IMR-90 (cell line): ENCODE measurements around the gene KIFC3. TPM values are rescaled to one million over a fixed set of nuclear protein-coding genes. Genes with fewer than 3 reads are reported as not detected.

Experiments used
- ATAC-seq: fragments of 200-7000 bp; cut with Tn5 transposase; 2 replicates; pipeline ENCODE4 v1.9.1; 2020; ENCODE audit warnings: low read depth, mild to moderate bottlenecking, moderate library complexity
- BruUV-seq: library from RNA; stranded (reverse); fragments of 400-500 nt; replicated peaks from 2 replicates; lab custom pipeline; 2021; lab: Mats Ljungman, UMichigan
- CTCF ChIA-PET: fragments of 300-600 bp; formaldehyde crosslinking; extraction: SDS; loops from one replicate; lab custom pipeline; 2021; ENCODE audit warnings: antibody characterized with exemption; lab: Yijun Ruan, JAX
- POLR2A ChIA-PET: fragments of 300-600 bp; sonication (Branson Sonifier 250); formaldehyde crosslinking; loops from one replicate; lab custom pipeline; 2022; ENCODE audit warnings: antibody characterized with exemption; ENCODE audit not compliant: unreplicated experiment; lab: Charles Lee
- DNase-seq: peaks from one replicate; pipeline ENCODE4 v3.0.0; 2013
- H2AFZ ChIP-seq: replicated peaks from 2 replicates; pipeline ENCODE3; 2013; ENCODE audit warnings: low read length, mild to moderate bottlenecking; ENCODE audit not compliant: poor library complexity
- H2AK5ac ChIP-seq: 2 replicates; pipeline ENCODE4 v1.6.1; 2013; ENCODE audit warnings: low read depth, low read length, inconsistent platforms
- H2AK9ac ChIP-seq: replicated peaks from 2 replicates; pipeline ENCODE3; 2013; ENCODE audit warnings: mild to moderate bottlenecking, low read depth, low read length, moderate library complexity; ENCODE audit not compliant: poor library complexity
- H2BK120ac ChIP-seq: 2 replicates; pipeline ENCODE4 v1.6.1; 2013; ENCODE audit warnings: low read depth, low read length, inconsistent platforms
- H2BK15ac ChIP-seq: 3 replicates; pipeline ENCODE4 v1.6.1; 2013; ENCODE audit warnings: low read depth, low read length, inconsistent platforms
- H2BK20ac ChIP-seq: 2 replicates; pipeline ENCODE4 v1.6.1; 2013; ENCODE audit warnings: low read depth, mild to moderate bottlenecking, inconsistent platforms, low read length, moderate library complexity
- H2BK5ac ChIP-seq: 2 replicates; pipeline ENCODE4 v1.6.1; 2013; ENCODE audit warnings: mild to moderate bottlenecking, low read depth, low read length, inconsistent platforms; ENCODE audit not compliant: poor library complexity, severe bottlenecking
- H3K14ac ChIP-seq: replicated peaks from 2 replicates; pipeline ENCODE4 v1.6.1; 2013; ENCODE audit warnings: low read depth, low read length, inconsistent platforms
- H3K18ac ChIP-seq: 2 replicates; pipeline ENCODE4 v1.6.1; 2013; ENCODE audit warnings: low read depth, low read length, control low read depth
- H3K23ac ChIP-seq: 2 replicates; pipeline ENCODE4 v1.6.1; 2013; ENCODE audit warnings: low read depth, low read length, inconsistent platforms
- H3K27ac ChIP-seq: 2 replicates; pipeline ENCODE4 v1.5.1; 2013; ENCODE audit warnings: mild to moderate bottlenecking, control low read depth, low read length; ENCODE audit not compliant: insufficient read depth
- H3K27me3 ChIP-seq: 2 replicates; pipeline ENCODE4 v1.6.1; 2013; ENCODE audit warnings: low read length; ENCODE audit not compliant: control insufficient read depth, insufficient read depth
- H3K36me3 ChIP-seq: 2 replicates; pipeline ENCODE4 v1.6.1; 2013; ENCODE audit warnings: low read length, mixed read lengths; ENCODE audit not compliant: control insufficient read depth, insufficient read depth
- H3K4ac ChIP-seq: 2 replicates; pipeline ENCODE4 v1.6.1; 2013; ENCODE audit warnings: low read depth, low read length, inconsistent platforms
- H3K4me1 ChIP-seq: 2 replicates; pipeline ENCODE4 v1.6.1; 2013; ENCODE audit warnings: low read length, mixed read lengths; ENCODE audit not compliant: control insufficient read depth, insufficient read depth
- H3K4me2 ChIP-seq: 2 replicates; pipeline ENCODE4 v1.6.1; 2013; ENCODE audit warnings: low read depth, mild to moderate bottlenecking, control low read depth, low read length, moderate library complexity
- H3K4me3 ChIP-seq: 2 replicates; pipeline ENCODE4 v1.5.1; 2013; ENCODE audit warnings: low read depth, mild to moderate bottlenecking, control low read depth, low read length, moderate library complexity; ENCODE audit not compliant: insufficient read depth
- H3K56ac ChIP-seq: 2 replicates; pipeline ENCODE4 v1.6.1; 2013; ENCODE audit warnings: low read length, inconsistent platforms; ENCODE audit not compliant: insufficient read depth; ENCODE audit errors: extremely low read depth
- H3K79me1 ChIP-seq, 2 experiments: 2 replicates each; pipeline ENCODE4 v1.6.1; 2013; ENCODE audit warnings: low read length in 2 of 2, inconsistent platforms in 1 of 2, low read depth in 1 of 2
- H3K9ac ChIP-seq: 2 replicates; pipeline ENCODE4 v1.6.1; 2013; ENCODE audit warnings: low read depth, low read length, control low read depth
- H3K9me1 ChIP-seq: 2 replicates; pipeline ENCODE4 v1.6.1; 2013; ENCODE audit warnings: low read length, inconsistent platforms; ENCODE audit not compliant: insufficient read depth
- H3K9me3 ChIP-seq: 2 replicates; pipeline ENCODE4 v1.6.1; 2013; ENCODE audit warnings: low read length; ENCODE audit not compliant: control insufficient read depth, insufficient read depth
- H4K20me1 ChIP-seq: 2 replicates; pipeline ENCODE4 v1.6.1; 2013; ENCODE audit warnings: low read length, inconsistent platforms; ENCODE audit not compliant: insufficient read depth
- H4K5ac ChIP-seq: 2 replicates; pipeline ENCODE4 v1.6.1; 2013; ENCODE audit warnings: mild to moderate bottlenecking, low read depth, low read length, control low read depth
- H4K8ac ChIP-seq, 2 experiments: 2 replicates each; pipeline ENCODE4 v1.6.1; 2013; ENCODE audit warnings: low read depth in 2 of 2, low read length in 2 of 2, control low read depth in 1 of 2, inconsistent platforms in 1 of 2
- H4K91ac ChIP-seq: 2 replicates; pipeline ENCODE4 v1.6.1; 2013; ENCODE audit warnings: low read depth, low read length, inconsistent platforms; ENCODE audit not compliant: insufficient read depth
- BHLHE40 ChIP-seq: fragments of 150-350 bp; IDR thresholded peaks from 2 replicates; pipeline ENCODE4 v1.6.1; 2016; ENCODE audit warnings: mild to moderate bottlenecking, low read depth, low read length
- MAFK ChIP-seq: IDR thresholded peaks from 2 replicates; pipeline ENCODE4 v1.6.1; 2012; ENCODE audit warnings: low read depth, low read length, improper control_type of control experiment
- NFE2L2 ChIP-seq: fragments of 150-350 bp; IDR thresholded peaks from 2 replicates; pipeline ENCODE4 v1.6.1; 2016; ENCODE audit warnings: low read depth, mild to moderate bottlenecking, low read length
- RAD21 ChIP-seq: IDR thresholded peaks from 2 replicates; pipeline ENCODE4 v1.6.1; 2012; ENCODE audit warnings: low read length, improper control_type of control experiment
- RFX5 ChIP-seq: IDR thresholded peaks from 2 replicates; pipeline ENCODE4 v1.8.0; 2012; ENCODE audit warnings: low read depth, mild to moderate bottlenecking, low read length, moderate library complexity
- SMC3 ChIP-seq: fragments of 150-350 bp; IDR thresholded peaks from 2 replicates; pipeline ENCODE4 v1.6.1; 2016; ENCODE audit warnings: low read depth, mild to moderate bottlenecking, antibody characterized with exemption, low read length, moderate library complexity
- WGBS, 2 experiments: methylation state at CpG; one replicate each; pipeline versions ENCODE4 v1.1.5 to v1.1.7; 2013; ENCODE audit warnings: missing lambda C conversion rate in 2 of 2; ENCODE audit not compliant: insufficient read length in 1 of 2; ENCODE audit errors: extremely low coverage in 2 of 2; 5-methylcytosine and 5-hydroxymethylcytosine counted together
- dilution Hi-C: fragments of 300-500 bp; cut with HindIII; formaldehyde crosslinking; loops from one replicate; pipeline ENCODE4 v1.14.3; 2018; ENCODE audit warnings: low sequenced_read_pairs; ENCODE audit not compliant: unreplicated experiment
- in situ Hi-C: fragments of 300-500 bp; cut with MboI; formaldehyde crosslinking; loops from 3 replicates; pipeline ENCODE4 v1.14.3; 2019; ENCODE audit warnings: low sequenced_read_pairs, inconsistent platforms, mixed read lengths
- intact Hi-C: fragments of 100-400 bp; cut with micrococcal nuclease; formaldehyde crosslinking; loops from 2 replicates; pipeline ENCODE4 v1.10.0; 2022
- polyA plus RNA-seq, 3 experiments: library from polyadenylated mRNA; depleted of rRNA; stranded (reverse); fragments of >200 nt; gene quantifications; 2 replicates each; pipeline ENCODE4 v1.2.3, GENCODE V29; 2012; ENCODE audit warnings: low replicate concordance in 1 of 3
- total RNA-seq: library from RNA; depleted of rRNA; stranded (reverse); fragments of >200 nt; gene quantifications from 2 replicates; pipeline ENCODE4 v1.2.3, GENCODE V29; 2012

KIFC3 gene
- total and polyA plus RNA-seq, 2 of the 4 experiments (the other 2 are of a cell fraction) = 48.6 to 62.5 TPM

- CTCF ChIA-PET = no interaction called here
These were observed 41.1 kb upstream of the KIFC3 start for GRCh38 chr16:57843400-57843799.

More at GRCh38 chr16:57843400-57843799, 41.1 kb upstream of the KIFC3 start:
- no peaks in the 10 kb centered on the region for H3K9me1 ChIP-seq
- no peaks in the 10 kb centered on the region for H3K9me3 ChIP-seq
- no peak overlapping the region for H2AK5ac ChIP-seq
- no peak overlapping the region for H2BK120ac ChIP-seq
- H2BK20ac ChIP-seq = no peak overlapping the region
- no peak overlapping the region for H3K4me3 ChIP-seq
- POLR2A ChIA-PET = no interaction called here
- H3K4ac ChIP-seq = no peak overlapping the region
- H3K14ac ChIP-seq = no peak overlapping the region
- H3K4me2 ChIP-seq = no peak overlapping the region
- intact Hi-C loops = no loop called here
- WGBS, 2 experiments = 67% methylated on average over 1 of the region's 1 CpG; no CpG with 5 or more reads in 1 of the 2 experiments
- no peak overlapping the region for H4K5ac ChIP-seq
- no peaks in the 10 kb centered on the region for H3K36me3 ChIP-seq
- no peak overlapping the region for H3K23ac ChIP-seq
- no peak overlapping the region for H2BK5ac ChIP-seq
- no peak overlapping the region for H4K91ac ChIP-seq
- no peak for TF ChIP-seq BHLHE40
- no peak for TF ChIP-seq MAFK
- no peak for TF ChIP-seq RAD21
- no peak for TF ChIP-seq RFX5
- no peak for TF ChIP-seq SMC3
- TF ChIP-seq NFE2L2 = no peak
- in situ Hi-C loops = no loop called here
- no peaks in the 10 kb centered on the region for H3K79me1 ChIP-seq
- H4K8ac ChIP-seq = no peak overlapping the region
- no peak overlapping the region for H3K9ac ChIP-seq
- no peak overlapping the region for H2AFZ ChIP-seq
- H3K18ac ChIP-seq = no peak overlapping the region
- H2AK9ac ChIP-seq = no peak overlapping the region
- dilution Hi-C loops = no loop called here
- peaks cover 7% of the 10 kb centered on the region; the same call in 1 of the 2 replicates for H3K4me1 ChIP-seq
- ATAC-seq (no peak), DNase-seq (no peak)
- peaks cover 21% of the 10 kb centered on the region for H3K27me3 ChIP-seq
- BruUV-seq = no TSS peak
- no peaks in the 10 kb centered on the region for H4K20me1 ChIP-seq
- H2BK15ac ChIP-seq = no peak overlapping the region
- no peak overlapping the region for H3K27ac ChIP-seq
- H3K56ac ChIP-seq = no peak overlapping the region
